Keratinocyte (primary cell): ENCODE data around the gene SACS. TPM values are rescaled to one million over a fixed set of nuclear protein-coding genes. Genes with fewer than 3 reads are reported as not detected.

ENCODE experiments used
- DNase-seq: peaks from one replicate; pipeline ENCODE4 v3.0.0-alpha.2; 2011; ENCODE audit warnings: low read depth, missing footprints, low spot score
- FAIRE-seq: peaks from 2 replicates; lab custom pipeline; 2011; peaks lifted over from hg19 to GRCh38; lab: Jason Lieb, UNC
- H2AFZ ChIP-seq: 2 replicates; pipeline ENCODE4 v1.6.0; 2012; ENCODE audit warnings: low read length, control low read depth, inconsistent platforms; ENCODE audit not compliant: control insufficient read depth
- H3K27ac ChIP-seq: 2 replicates; pipeline ENCODE4 v1.5.1; 2011; ENCODE audit warnings: low read length; ENCODE audit not compliant: control insufficient read depth, insufficient read depth
- H3K27me3 ChIP-seq: 3 replicates; pipeline ENCODE4 v1.6.0; 2011; ENCODE audit warnings: low read length; ENCODE audit not compliant: control insufficient read depth, insufficient read depth; ENCODE audit errors: extremely low read depth
- H3K36me3 ChIP-seq, 2 experiments: 2 replicates in 1 of 2; 3 replicates in 1 of 2; pipeline ENCODE4 v1.5.1; 2011; ENCODE audit warnings: low read length in 2 of 2, mild to moderate bottlenecking in 1 of 2; ENCODE audit not compliant: control insufficient read depth in 2 of 2, insufficient read depth in 2 of 2; ENCODE audit errors: extremely low read depth in 1 of 2
- H3K4me1 ChIP-seq: 3 replicates; pipeline ENCODE4 v1.5.1; 2011; ENCODE audit warnings: low read length; ENCODE audit not compliant: control insufficient read depth, insufficient read depth; ENCODE audit errors: extremely low read depth
- H3K4me2 ChIP-seq: 3 replicates; pipeline ENCODE4 v1.6.0; 2011; ENCODE audit warnings: low read depth, low read length; ENCODE audit not compliant: control insufficient read depth, insufficient read depth; ENCODE audit errors: extremely low read depth
- H3K4me3 ChIP-seq, 3 experiments: fragments of 200-600 bp in 1 of 3; sonication (generic) in 1 of 3; 2 replicates in 2 of 3; 3 replicates in 1 of 3; pipeline ENCODE4 v1.5.1; 2011 to 2016; ENCODE audit warnings: low read length in 3 of 3, mild to moderate bottlenecking in 3 of 3, control low read depth in 2 of 3, inconsistent platforms in 1 of 3, low read depth in 1 of 3, mixed read lengths in 1 of 3, mixed run types in 1 of 3, moderate library complexity in 1 of 3; ENCODE audit not compliant: control insufficient read depth in 2 of 3, insufficient read depth in 2 of 3; ENCODE audit errors: extremely low read depth in 1 of 3
- H3K79me2 ChIP-seq: 2 replicates; pipeline ENCODE4 v1.6.0; 2012; ENCODE audit warnings: low read length; ENCODE audit not compliant: control insufficient read depth, insufficient read depth
- H3K9ac ChIP-seq: 3 replicates; pipeline ENCODE4 v1.6.0; 2011; ENCODE audit warnings: low read length; ENCODE audit not compliant: control insufficient read depth, insufficient read depth; ENCODE audit errors: extremely low read depth
- H3K9me1 ChIP-seq: 3 replicates; pipeline ENCODE4 v1.6.0; 2011; ENCODE audit warnings: low read length; ENCODE audit not compliant: control insufficient read depth, insufficient read depth; ENCODE audit errors: extremely low read depth
- H3K9me3 ChIP-seq: 2 replicates; pipeline ENCODE4 v1.5.1; 2012; ENCODE audit warnings: low read depth, low read length; ENCODE audit not compliant: control insufficient read depth
- H4K20me1 ChIP-seq: 3 replicates; pipeline ENCODE4 v1.6.0; 2011; ENCODE audit warnings: low read length; ENCODE audit not compliant: control insufficient read depth, insufficient read depth; ENCODE audit errors: extremely low read depth
- CTCF ChIP-seq, 3 experiments: IDR thresholded peaks in 1 of 3; conservative IDR thresholded peaks in 1 of 3; optimal IDR thresholded peaks in 1 of 3; 2 replicates in 2 of 3; 3 replicates in 1 of 3; pipeline versions ENCODE3 to v1.5.1; 2011; ENCODE audit warnings: low read length in 3 of 3, mild to moderate bottlenecking in 3 of 3, moderate library complexity in 2 of 3, control low read depth in 1 of 3, inconsistent platforms in 1 of 3; ENCODE audit not compliant: insufficient read depth in 2 of 3; ENCODE audit errors: extremely low read depth in 1 of 3
- EZH2 ChIP-seq: IDR thresholded peaks from one replicate; pipeline ENCODE4 v1.6.1; 2012; ENCODE audit warnings: inconsistent platforms, mild to moderate bottlenecking, low read length, moderate library complexity
- dilution Hi-C: fragments of 300-500 bp; cut with MboI; formaldehyde crosslinking; loops from one replicate; pipeline ENCODE4 v1.7.0; 2020; ENCODE audit warnings: low sequenced_read_pairs; ENCODE audit not compliant: extremely low pct_ligation_motif_present
- polyA plus RNA-seq, 5 experiments: library from polyadenylated mRNA; depleted of rRNA in 3 of 5; stranded (reverse) in 3 of 5; stranded (forward) in 1 of 5; unstranded in 1 of 5; fragments of >200 nt; gene quantifications; 1 replicate in 1 of 5; 2 replicates in 3 of 5; 3 replicates in 1 of 5; pipeline versions ENCODE4 v1.2.1 to v1.2.3, GENCODE V29; 2011 to 2012; ENCODE audit warnings: missing spikeins in 2 of 5, low read depth in 1 of 5, low replicate concordance in 1 of 5

SACS gene
- polyA plus RNA-seq, 1 donor (not counting 4 experiments of a cell fraction or from before 2014, with no cell fraction given), result 13.5 TPM

DNA sequence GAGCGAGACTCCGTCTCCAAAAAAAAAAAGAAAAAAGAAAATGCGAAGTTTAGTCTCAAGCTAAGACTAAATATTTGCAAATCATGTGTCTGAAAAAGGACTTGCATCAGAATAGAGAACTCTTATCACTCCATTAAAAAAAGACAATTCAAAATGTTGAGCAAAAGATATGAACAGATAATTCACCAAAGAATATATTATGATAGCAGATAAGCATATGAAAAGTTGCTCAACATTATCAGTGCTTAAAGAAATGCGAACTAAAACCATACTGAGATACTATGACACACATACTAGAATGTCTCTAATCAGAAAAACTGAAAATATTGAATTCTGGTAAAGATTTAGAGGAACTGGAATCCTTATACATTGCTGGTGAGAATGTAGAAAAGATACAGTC is 38.7 kb upstream of the SACS start:
- Histone ChIP-seq H3K36me3 (no peaks in the 10 kb centered on the region), H3K79me2 (no peaks in the 10 kb centered on the region), H3K9me1 (no peaks in the 10 kb centered on the region), H3K9ac (no peak overlapping the region), H3K27ac (no peak overlapping the region), H3K4me1 (no peaks in the 10 kb centered on the region), H2AFZ (no peak overlapping the region), H4K20me1 (no peaks in the 10 kb centered on the region), H3K27me3 (no peaks in the 10 kb centered on the region), H3K4me2 (no peak overlapping the region), H3K4me3 (no peak overlapping the region), H3K9me3 (no peaks in the 10 kb centered on the region)
- TF ChIP-seq CTCF (optimal IDR thresholded peaks at IDR 0.05 in 1 of 3, IDR thresholded peaks at IDR 0.05 in 1 of 3, conservative IDR thresholded peaks at IDR 0.05 in 1 of 3; ENCODE audit: extremely low read depth in 1 of 3, insufficient read depth in 2 of 3, low read length in 3 of 3), result no peak
- no peak for TF ChIP-seq EZH2
- FAIRE-seq (no peak), DNase-seq (no peak)
- dilution Hi-C loops, result no loop called here

DNA sequence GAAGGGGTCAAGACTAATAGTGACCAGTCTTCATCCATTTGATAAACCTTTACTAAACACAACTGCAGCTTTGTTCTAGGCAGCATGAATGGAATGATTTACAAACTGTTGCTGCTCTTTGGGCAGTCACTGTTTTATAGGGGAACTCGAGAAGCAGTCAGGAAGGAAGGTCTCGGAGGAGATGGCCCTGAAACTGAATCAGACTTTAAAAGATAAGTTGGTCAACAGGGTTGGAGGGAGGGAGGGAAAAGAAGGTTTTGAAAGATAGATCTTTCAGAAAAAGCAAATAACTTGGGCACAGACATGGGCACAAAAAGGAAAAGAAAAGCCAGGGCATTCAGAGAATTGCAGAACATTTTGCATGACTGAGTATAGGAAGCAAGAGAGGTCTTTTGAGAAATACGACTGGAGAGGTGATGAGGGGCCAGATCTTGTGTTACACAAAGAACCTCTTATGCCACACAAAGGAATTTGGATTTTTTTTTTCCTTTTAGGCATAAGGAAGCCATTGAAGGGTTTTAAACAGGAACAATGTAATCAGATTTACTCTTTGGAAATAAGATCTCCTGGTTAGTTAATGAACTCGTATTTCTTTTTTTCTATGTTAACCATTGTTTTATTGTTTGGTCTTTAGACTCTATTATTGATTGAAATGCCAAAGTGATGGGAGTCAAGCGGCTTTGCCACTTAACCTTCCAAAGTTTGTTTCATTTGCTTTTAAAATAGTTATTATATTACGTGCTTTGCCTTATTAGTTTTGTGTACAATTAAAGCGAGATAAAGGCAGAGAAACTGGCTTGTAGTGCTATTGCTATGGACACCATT is 37.5 kb upstream of the SACS start:
- dilution Hi-C loops, result no loop called here
- Histone ChIP-seq H3K4me3 (no peak overlapping the region), H3K79me2 (no peaks in the 10 kb centered on the region), H3K36me3 (no peaks in the 10 kb centered on the region), H3K9me1 (no peaks in the 10 kb centered on the region), H3K9ac (no peak overlapping the region), H3K27ac (no peak overlapping the region), H3K4me1 (no peaks in the 10 kb centered on the region), H3K27me3 (no peaks in the 10 kb centered on the region), H3K4me2 (no peak overlapping the region), H3K9me3 (no peaks in the 10 kb centered on the region), H4K20me1 (no peaks in the 10 kb centered on the region), H2AFZ (no peak overlapping the region)
- no peak for TF ChIP-seq CTCF (optimal IDR thresholded peaks at IDR 0.05 in 1 of 3, IDR thresholded peaks at IDR 0.05 in 1 of 3, conservative IDR thresholded peaks at IDR 0.05 in 1 of 3; ENCODE audit: extremely low read depth in 1 of 3, insufficient read depth in 2 of 3, low read length in 3 of 3)
- FAIRE-seq, result no peak
- DNase-seq, result no peak
